Upper lobe of left lung (tissue), 4 donors: ENCODE results near the gene COL20A1.

ENCODE experiments used
- CTCF ChIP-seq, 6 experiments: fragments of 450-650 bp in 4 of 6; fragments of 200-600 bp in 2 of 6; sonication (generic) in 2 of 6; IDR thresholded peaks; one replicate each; pipeline ENCODE4 v1.5.1; 2016 to 2019; ENCODE audit warnings: antibody characterized with exemption in 6 of 6
- EP300 ChIP-seq, 4 donors: sonication (generic); formaldehyde crosslinking; IDR thresholded peaks; one replicate each; pipeline ENCODE4 v1.5.1; 2017; ENCODE audit warnings: antibody characterized with exemption in 4 of 4, control low read depth in 2 of 4
- POLR2A ChIP-seq, 4 donors: fragments of 450-650 bp; IDR thresholded peaks; one replicate each; pipeline ENCODE4 v1.5.1; 2016 to 2017; ENCODE audit warnings: antibody characterized with exemption in 4 of 4, mild to moderate bottlenecking in 2 of 4

GRCh38 chr20:63376283-63377250 lies 83.6 kb downstream of the COL20A1 start:
- no peak for TF ChIP-seq CTCF (IDR thresholded peaks at IDR 0.05)
- TF ChIP-seq EP300 (IDR thresholded peaks at IDR 0.05) = no peak
- TF ChIP-seq POLR2A (IDR thresholded peaks at IDR 0.05) = no peak
